ENCODE data around the gene BCAR1. TPM values are rescaled to one million over a fixed set of nuclear protein-coding genes. Genes with fewer than 3 reads are reported as not detected.
A peak's percentile ranks its signal among the peaks of the same experiment; 100 is the strongest.

BCAR1 gene
- total and polyA plus RNA-seq, 2 of the 13 experiments (the other 11 are each of a cell fraction or from before 2014, with no cell fraction given) = 48.1 to 51.7 TPM

DNA sequence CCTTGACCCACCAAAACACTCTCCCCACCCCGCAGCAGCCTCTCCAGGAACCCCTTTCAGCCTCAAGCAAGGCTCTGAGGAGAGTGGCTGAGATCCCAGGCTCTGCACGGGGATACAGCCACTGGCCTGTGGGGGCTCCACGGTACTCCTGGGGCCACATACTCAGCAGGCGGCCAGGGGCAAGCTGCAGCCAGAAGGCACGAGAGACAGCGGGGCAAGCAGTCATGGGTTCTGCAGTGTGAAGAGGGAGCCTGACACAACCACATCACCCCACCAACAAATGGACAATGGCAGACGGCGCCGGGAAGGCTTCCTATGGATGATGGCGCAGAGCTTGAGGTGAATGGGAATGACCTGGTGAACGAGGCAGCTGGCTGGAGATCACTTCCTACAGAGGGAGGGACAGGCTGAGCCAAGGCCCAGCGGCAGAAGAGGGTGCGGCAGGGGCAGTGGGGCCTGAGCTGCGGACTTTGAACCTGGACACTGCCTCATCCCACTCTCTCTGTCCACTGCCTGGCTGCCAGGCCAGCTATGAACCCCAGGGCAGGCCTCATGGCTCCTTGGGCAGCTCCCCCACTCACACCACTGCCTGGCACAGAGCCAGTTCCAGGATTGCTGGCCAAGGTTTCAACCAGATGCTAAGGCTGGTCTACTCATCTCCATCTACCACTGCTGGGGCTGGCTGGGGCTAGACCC, 10.8 kb upstream of the BCAR1 start (continued):
- no peak; the same call in 1 of the 2 replicates for TF ChIP-seq ZNF782 (CRISPR knock-in tag; IDR thresholded peaks at IDR 0.05; ENCODE audit: borderline replicate concordance)
- no peak for TF ChIP-seq ELF4 (CRISPR knock-in tag; IDR thresholded peaks at IDR 0.05; ENCODE audit: borderline replicate concordance)
- no peak for TF ChIP-seq RORA (CRISPR knock-in tag; IDR thresholded peaks at IDR 0.05)
- TF ChIP-seq SMAD3 (CRISPR knock-in tag; IDR thresholded peaks at IDR 0.05) = peak; percentile 45
- TF ChIP-seq NCOA5 (CRISPR knock-in tag; IDR thresholded peaks at IDR 0.05) = no peak
- no peak; the same call in 1 of the 2 replicates for TF ChIP-seq ZBTB26 (CRISPR knock-in tag; IDR thresholded peaks at IDR 0.05; ENCODE audit: borderline replicate concordance)
- TF ChIP-seq HIVEP1 (CRISPR knock-in tag; IDR thresholded peaks at IDR 0.05) = 0 out of 2 replicates have a peak, but pooled peaks have one; percentile 20
- no peak for TF ChIP-seq ZNF496 (CRISPR knock-in tag; IDR thresholded peaks at IDR 0.05; ENCODE audit: insufficient replicate concordance)
- peak; percentile 92 for TF ChIP-seq ZFX (CRISPR knock-in tag; IDR thresholded peaks at IDR 0.05; ENCODE audit: low read depth)
- TF ChIP-seq THRA (CRISPR knock-in tag; IDR thresholded peaks at IDR 0.05; ENCODE audit: borderline replicate concordance) = peak; percentile 87; the same call in 1 of the 2 replicates
- no peak for TF ChIP-seq ZNF670 (CRISPR knock-in tag; IDR thresholded peaks at IDR 0.05; ENCODE audit: borderline replicate concordance)
- peak; percentile 92 for TF ChIP-seq ZFY (CRISPR knock-in tag; IDR thresholded peaks at IDR 0.05)
- TF ChIP-seq ZNF333 (CRISPR knock-in tag; IDR thresholded peaks at IDR 0.05; ENCODE audit: borderline replicate concordance) = no peak; the same call in 1 of the 2 replicates
- peak; percentile 93 for TF ChIP-seq HOXA3 (CRISPR knock-in tag; IDR thresholded peaks at IDR 0.05)
- TF ChIP-seq, protein P1, sequence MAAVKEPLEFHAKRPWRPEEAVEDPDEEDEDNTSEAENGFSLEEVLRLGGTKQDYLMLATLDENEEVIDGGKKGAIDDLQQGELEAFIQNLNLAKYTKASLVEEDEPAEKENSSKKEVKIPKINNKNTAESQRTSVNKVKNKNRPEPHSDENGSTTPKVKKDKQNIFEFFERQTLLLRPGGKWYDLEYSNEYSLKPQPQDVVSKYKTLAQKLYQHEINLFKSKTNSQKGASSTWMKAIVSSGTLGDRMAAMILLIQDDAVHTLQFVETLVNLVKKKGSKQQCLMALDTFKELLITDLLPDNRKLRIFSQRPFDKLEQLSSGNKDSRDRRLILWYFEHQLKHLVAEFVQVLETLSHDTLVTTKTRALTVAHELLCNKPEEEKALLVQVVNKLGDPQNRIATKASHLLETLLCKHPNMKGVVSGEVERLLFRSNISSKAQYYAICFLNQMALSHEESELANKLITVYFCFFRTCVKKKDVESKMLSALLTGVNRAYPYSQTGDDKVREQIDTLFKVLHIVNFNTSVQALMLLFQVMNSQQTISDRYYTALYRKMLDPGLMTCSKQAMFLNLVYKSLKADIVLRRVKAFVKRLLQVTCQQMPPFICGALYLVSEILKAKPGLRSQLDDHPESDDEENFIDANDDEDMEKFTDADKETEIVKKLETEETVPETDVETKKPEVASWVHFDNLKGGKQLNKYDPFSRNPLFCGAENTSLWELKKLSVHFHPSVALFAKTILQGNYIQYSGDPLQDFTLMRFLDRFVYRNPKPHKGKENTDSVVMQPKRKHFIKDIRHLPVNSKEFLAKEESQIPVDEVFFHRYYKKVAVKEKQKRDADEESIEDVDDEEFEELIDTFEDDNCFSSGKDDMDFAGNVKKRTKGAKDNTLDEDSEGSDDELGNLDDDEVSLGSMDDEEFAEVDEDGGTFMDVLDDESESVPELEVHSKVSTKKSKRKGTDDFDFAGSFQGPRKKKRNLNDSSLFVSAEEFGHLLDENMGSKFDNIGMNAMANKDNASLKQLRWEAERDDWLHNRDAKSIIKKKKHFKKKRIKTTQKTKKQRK (IDR thresholded peaks at IDR 0.05; ENCODE audit: low read length) = no peak
- TF ChIP-seq GATA4 (IDR thresholded peaks at IDR 0.05; ENCODE audit: borderline replicate concordance, low read depth) = no peak
- TF ChIP-seq DMAP1 (CRISPR knock-in tag; IDR thresholded peaks at IDR 0.05) = peak; percentile 82
- TF ChIP-seq, protein P2, sequence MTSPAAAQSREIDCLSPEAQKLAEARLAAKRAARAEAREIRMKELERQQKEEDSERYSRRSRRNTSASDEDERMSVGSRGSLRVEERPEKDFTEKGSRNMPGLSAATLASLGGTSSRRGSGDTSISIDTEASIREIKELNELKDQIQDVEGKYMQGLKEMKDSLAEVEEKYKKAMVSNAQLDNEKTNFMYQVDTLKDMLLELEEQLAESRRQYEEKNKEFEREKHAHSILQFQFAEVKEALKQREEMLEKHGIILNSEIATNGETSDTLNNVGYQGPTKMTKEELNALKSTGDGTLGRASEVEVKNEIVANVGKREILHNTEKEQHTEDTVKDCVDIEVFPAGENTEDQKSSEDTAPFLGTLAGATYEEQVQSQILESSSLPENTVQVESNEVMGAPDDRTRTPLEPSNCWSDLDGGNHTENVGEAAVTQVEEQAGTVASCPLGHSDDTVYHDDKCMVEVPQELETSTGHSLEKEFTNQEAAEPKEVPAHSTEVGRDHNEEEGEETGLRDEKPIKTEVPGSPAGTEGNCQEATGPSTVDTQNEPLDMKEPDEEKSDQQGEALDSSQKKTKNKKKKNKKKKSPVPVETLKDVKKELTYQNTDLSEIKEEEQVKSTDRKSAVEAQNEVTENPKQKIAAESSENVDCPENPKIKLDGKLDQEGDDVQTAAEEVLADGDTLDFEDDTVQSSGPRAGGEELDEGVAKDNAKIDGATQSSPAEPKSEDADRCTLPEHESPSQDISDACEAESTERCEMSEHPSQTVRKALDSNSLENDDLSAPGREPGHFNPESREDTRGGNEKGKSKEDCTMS (CRISPR knock-in tag; conservative IDR thresholded peaks at IDR 0.05) = no peak
- no peak for TF ChIP-seq ZNF652 (CRISPR knock-in tag; IDR thresholded peaks at IDR 0.05; ENCODE audit: borderline replicate concordance, low read depth)
- no peak for TF ChIP-seq GFI1 (CRISPR knock-in tag; IDR thresholded peaks at IDR 0.05; ENCODE audit: borderline replicate concordance)
- no peak; the same call in 1 of the 2 replicates for TF ChIP-seq TP53 (CRISPR knock-in tag; conservative IDR thresholded peaks at IDR 0.05)
- TF ChIP-seq ZNF136 (CRISPR knock-in tag; IDR thresholded peaks at IDR 0.05; ENCODE audit: low read depth) = no peak; the same call in 1 of the 2 replicates

Measured in HepG2 (cell line).